HAP-1 (cell line): ENCODE data around the gene ZNF664.

Experiments
- DNase-seq, 2 experiments: peaks; one replicate each; pipeline ENCODE4 v3.0.0-alpha.2; 2016 to 2020; ENCODE audit warnings: low spot score in 2 of 2
- H3K27me3 ChIP-seq: fragments of 250-450 bp; sonication (Bioruptor Pico); 2 replicates; pipeline ENCODE4 v1.5.1; 2020; ENCODE audit warnings: low read depth, mild to moderate bottlenecking, moderate library complexity
- H3K36me3 ChIP-seq: fragments of 250-450 bp; sonication (Bioruptor Pico); replicated peaks from 2 replicates; pipeline ENCODE4 v1.5.1; 2020; ENCODE audit warnings: mild to moderate bottlenecking
- H3K4me1 ChIP-seq: fragments of 250-450 bp; sonication (Bioruptor Pico); 2 replicates; pipeline ENCODE4 v1.5.1; 2020; ENCODE audit warnings: mild to moderate bottlenecking
- H3K4me3 ChIP-seq: fragments of 250-450 bp; sonication (Bioruptor Pico); 2 replicates; pipeline ENCODE4 v1.5.1; 2020; ENCODE audit warnings: mild to moderate bottlenecking, moderate library complexity
- H3K9me3 ChIP-seq: fragments of 250-450 bp; sonication (Bioruptor Pico); 2 replicates; pipeline ENCODE4 v1.5.1; 2020; ENCODE audit warnings: mild to moderate bottlenecking, moderate library complexity
- in situ Hi-C: fragments of 300-500 bp; cut with MboI; formaldehyde crosslinking; loops from 3 replicates; pipeline ENCODE4 v1.14.3; 2020; ENCODE audit warnings: low sequenced_read_pairs, inconsistent platforms, mixed read lengths

Gene ZNF664

GRCh38 chr12:124037331-124037730 lies 64.3 kb downstream of the ZNF664 start:
- H3K9me3 ChIP-seq, result no peaks in the 10 kb centered on the region
- in situ Hi-C loops, result no loop called here
- H3K4me3 ChIP-seq, result no peak overlapping the region
- H3K27me3 ChIP-seq, result no peaks in the 10 kb centered on the region
- H3K4me1 ChIP-seq, result no peaks in the 10 kb centered on the region
- no peaks in the 10 kb centered on the region for H3K36me3 ChIP-seq
- no peak for DNase-seq

GRCh38 chr12:124039276-124039675 lies 66.3 kb downstream of the ZNF664 start:
- no peaks in the 10 kb centered on the region for H3K9me3 ChIP-seq
- no peak for DNase-seq
- no peak overlapping the region for H3K4me3 ChIP-seq
- no peaks in the 10 kb centered on the region for H3K27me3 ChIP-seq
- H3K4me1 ChIP-seq, result no peaks in the 10 kb centered on the region
- no peaks in the 10 kb centered on the region for H3K36me3 ChIP-seq
- in situ Hi-C loops, result no loop called here

- no peaks in the 10 kb centered on the region for H3K27me3 ChIP-seq
- no peak for DNase-seq
- no peaks in the 10 kb centered on the region for H3K9me3 ChIP-seq
- no peaks in the 10 kb centered on the region for H3K4me1 ChIP-seq
- no peak overlapping the region for H3K4me3 ChIP-seq
- H3K36me3 ChIP-seq, result no peaks in the 10 kb centered on the region
- in situ Hi-C loops, result loop anchor here (5.0 kb wide), 2 partner anchors 267 to 727 kb away; no protein-coding TSS in a partner anchor
These were observed 67.3 kb downstream of the ZNF664 start for GRCh38 chr12:124040291-124040690.

- H3K4me1 ChIP-seq, result no peaks in the 10 kb centered on the region
- H3K27me3 ChIP-seq, result no peaks in the 10 kb centered on the region
- in situ Hi-C loops, result loop anchor here (5.0 kb wide), 2 partner anchors 267 to 727 kb away; no protein-coding TSS in a partner anchor
- no peak overlapping the region for H3K4me3 ChIP-seq
- DNase-seq, result no peak
- no peaks in the 10 kb centered on the region for H3K36me3 ChIP-seq
- no peaks in the 10 kb centered on the region for H3K9me3 ChIP-seq
These were observed 67.7 kb downstream of the ZNF664 start for GRCh38 chr12:124040737-124041136.

GRCh38 chr12:124041907-124042306 lies 68.9 kb downstream of the ZNF664 start:
- Histone ChIP-seq H3K36me3 (no peaks in the 10 kb centered on the region), H3K4me3 (no peak overlapping the region), H3K27me3 (no peaks in the 10 kb centered on the region), H3K9me3 (no peaks in the 10 kb centered on the region), H3K4me1 (no peaks in the 10 kb centered on the region)
- no peak for DNase-seq
- in situ Hi-C loops, result loop anchor here (5.0 kb wide), 2 partner anchors 265 to 725 kb away; no protein-coding TSS in a partner anchor

GRCh38 chr12:124044021-124044420 lies 71.0 kb downstream of the ZNF664 start:
- H3K9me3 ChIP-seq, result peaks cover 7% of the 10 kb centered on the region
- H3K4me3 ChIP-seq, result no peak overlapping the region
- H3K36me3 ChIP-seq, result no peaks in the 10 kb centered on the region
- H3K27me3 ChIP-seq, result no peaks in the 10 kb centered on the region
- H3K4me1 ChIP-seq, result no peaks in the 10 kb centered on the region
- in situ Hi-C loops, result loop anchor here (5.0 kb wide), 2 partner anchors 263 to 723 kb away; no protein-coding TSS in a partner anchor
- DNase-seq, result no peak

- Histone ChIP-seq H3K4me3 (no peak overlapping the region), H3K4me1 (no peaks in the 10 kb centered on the region), H3K36me3 (no peaks in the 10 kb centered on the region), H3K9me3 (peaks cover 7% of the 10 kb centered on the region), H3K27me3 (no peaks in the 10 kb centered on the region)
- no peak for DNase-seq
- in situ Hi-C loops, result loop anchor here (5.0 kb wide), 2 partner anchors 262 to 722 kb away; no protein-coding TSS in a partner anchor
These were observed 71.8 kb downstream of the ZNF664 start for GRCh38 chr12:124044809-124045321.

GRCh38 chr12:124045671-124046455 lies 72.8 kb downstream of the ZNF664 start:
- no peak for DNase-seq
- H3K27me3 ChIP-seq, result no peaks in the 10 kb centered on the region
- H3K36me3 ChIP-seq, result no peaks in the 10 kb centered on the region
- H3K4me3 ChIP-seq, result no peak overlapping the region
- peaks cover 7% of the 10 kb centered on the region for H3K9me3 ChIP-seq
- in situ Hi-C loops, result no loop called here
- no peaks in the 10 kb centered on the region for H3K4me1 ChIP-seq

- in situ Hi-C loops, result no loop called here
- H3K36me3 ChIP-seq, result no peaks in the 10 kb centered on the region
- no peak for DNase-seq
- peaks cover 7% of the 10 kb centered on the region for H3K9me3 ChIP-seq
- no peak overlapping the region for H3K4me3 ChIP-seq
- H3K4me1 ChIP-seq, result no peaks in the 10 kb centered on the region
- no peaks in the 10 kb centered on the region for H3K27me3 ChIP-seq
These were observed 73.4 kb downstream of the ZNF664 start for GRCh38 chr12:124046456-124046740.

GRCh38 chr12:124047045-124047566 lies 74.1 kb downstream of the ZNF664 start:
- H3K9me3 ChIP-seq, result peaks cover 7% of the 10 kb centered on the region
- no peak overlapping the region for H3K4me3 ChIP-seq
- H3K4me1 ChIP-seq, result no peaks in the 10 kb centered on the region
- no peak for DNase-seq
- H3K36me3 ChIP-seq, result no peaks in the 10 kb centered on the region
- in situ Hi-C loops, result no loop called here
- no peaks in the 10 kb centered on the region for H3K27me3 ChIP-seq

GRCh38 chr12:124049451-124050094 lies 76.6 kb downstream of the ZNF664 start:
- H3K9me3 ChIP-seq, result peaks cover 7% of the 10 kb centered on the region
- no peaks in the 10 kb centered on the region for H3K4me1 ChIP-seq
- no peaks in the 10 kb centered on the region for H3K27me3 ChIP-seq
- H3K4me3 ChIP-seq, result no peak overlapping the region
- in situ Hi-C loops, result no loop called here
- no peak for DNase-seq
- H3K36me3 ChIP-seq, result no peaks in the 10 kb centered on the region

- H3K36me3 ChIP-seq, result no peaks in the 10 kb centered on the region
- no peaks in the 10 kb centered on the region for H3K9me3 ChIP-seq
- no peaks in the 10 kb centered on the region for H3K27me3 ChIP-seq
- in situ Hi-C loops, result no loop called here
- H3K4me3 ChIP-seq, result no peak overlapping the region
- H3K4me1 ChIP-seq, result no peaks in the 10 kb centered on the region
- peak; percentile 61 to 73 for DNase-seq
These were observed 80.8 kb downstream of the ZNF664 start for GRCh38 chr12:124053851-124054250.

GRCh38 chr12:124055066-124055465 lies 82.1 kb downstream of the ZNF664 start:
- no peak overlapping the region for H3K4me3 ChIP-seq
- H3K4me1 ChIP-seq, result no peaks in the 10 kb centered on the region
- no peaks in the 10 kb centered on the region for H3K9me3 ChIP-seq
- H3K36me3 ChIP-seq, result no peaks in the 10 kb centered on the region
- DNase-seq, result no peak
- no peaks in the 10 kb centered on the region for H3K27me3 ChIP-seq
- in situ Hi-C loops, result no loop called here

GRCh38 chr12:124057691-124058090 lies 84.7 kb downstream of the ZNF664 start:
- no peak for DNase-seq
- Histone ChIP-seq H3K36me3 (no peaks in the 10 kb centered on the region), H3K27me3 (no peaks in the 10 kb centered on the region), H3K9me3 (no peaks in the 10 kb centered on the region), H3K4me3 (no peak overlapping the region), H3K4me1 (no peaks in the 10 kb centered on the region)
- in situ Hi-C loops, result no loop called here
